Right atrium auricular region (tissue), 2 donors: ENCODE measurements around the gene CBR3. TPM values are rescaled to one million over a fixed set of nuclear protein-coding genes. Genes with fewer than 3 reads are reported as not detected.
"Not testable (repeated sequence)": the region's sequence is repeated elsewhere in the genome, so short reads cannot be mapped to it uniquely, and the experiment has no call there.

ENCODE experiments used
- DNase-seq: peaks from one replicate; pipeline ENCODE4 v3.0.0-alpha.2; 2019; ENCODE audit warnings: low spot score
- H3K27ac ChIP-seq, 2 donors: fragments of 200-600 bp; sonication (generic); 1 replicate in 1 of 2; 2 replicates in 1 of 2; pipeline ENCODE4 v1.5.1; 2016 to 2019
- H3K27me3 ChIP-seq, 2 donors: fragments of 200-600 bp; sonication (generic); one replicate each; pipeline versions ENCODE4 v1.5.1 to v1.6.0; 2017 to 2019
- H3K36me3 ChIP-seq: fragments of 200-600 bp; sonication (generic); one replicate; pipeline ENCODE4 v1.5.1; 2016
- H3K4me1 ChIP-seq, 2 donors: fragments of 200-600 bp; sonication (generic); one replicate each; pipeline versions ENCODE4 v1.5.1 to v1.6.0; 2017 to 2019
- H3K4me3 ChIP-seq, 2 donors: fragments of 200-600 bp; sonication (generic); 1 replicate in 1 of 2; 2 replicates in 1 of 2; pipeline ENCODE4 v1.5.1; 2017 to 2019; ENCODE audit warnings: mild to moderate bottlenecking in 1 of 2, moderate library complexity in 1 of 2
- H3K9me3 ChIP-seq, 2 donors: fragments of 200-600 bp; sonication (generic); one replicate each; pipeline ENCODE4 v1.5.1; 2019
- total RNA-seq, 2 donors: library from RNA; depleted of rRNA; stranded (reverse); fragments of >200 nt; gene quantifications; one replicate each; pipeline ENCODE4 v1.1.0, GENCODE V29; 2016
- TF ChIP-seq, protein P1 (sequence below), 2 donors: fragments of 200-600 bp; sonication (generic); IDR thresholded peaks; one replicate each; pipeline ENCODE4 v1.5.1; 2019; ENCODE audit warnings: antibody characterized with exemption in 2 of 2

Gene CBR3
- total RNA-seq, 2 donors from 2014 or later: 1.8 to 8.2 TPM

- H3K4me3 ChIP-seq: no peak overlapping the region
- H3K4me1 ChIP-seq: no peaks in the 10 kb centered on the region
- H3K27me3 ChIP-seq: no peaks in the 10 kb centered on the region
- DNase-seq: no peak
- H3K9me3 ChIP-seq: peaks cover 0 to 5% of the 10 kb centered on the region in 2 donors
- no peaks in the 10 kb centered on the region for H3K36me3 ChIP-seq
- TF ChIP-seq, protein P1, sequence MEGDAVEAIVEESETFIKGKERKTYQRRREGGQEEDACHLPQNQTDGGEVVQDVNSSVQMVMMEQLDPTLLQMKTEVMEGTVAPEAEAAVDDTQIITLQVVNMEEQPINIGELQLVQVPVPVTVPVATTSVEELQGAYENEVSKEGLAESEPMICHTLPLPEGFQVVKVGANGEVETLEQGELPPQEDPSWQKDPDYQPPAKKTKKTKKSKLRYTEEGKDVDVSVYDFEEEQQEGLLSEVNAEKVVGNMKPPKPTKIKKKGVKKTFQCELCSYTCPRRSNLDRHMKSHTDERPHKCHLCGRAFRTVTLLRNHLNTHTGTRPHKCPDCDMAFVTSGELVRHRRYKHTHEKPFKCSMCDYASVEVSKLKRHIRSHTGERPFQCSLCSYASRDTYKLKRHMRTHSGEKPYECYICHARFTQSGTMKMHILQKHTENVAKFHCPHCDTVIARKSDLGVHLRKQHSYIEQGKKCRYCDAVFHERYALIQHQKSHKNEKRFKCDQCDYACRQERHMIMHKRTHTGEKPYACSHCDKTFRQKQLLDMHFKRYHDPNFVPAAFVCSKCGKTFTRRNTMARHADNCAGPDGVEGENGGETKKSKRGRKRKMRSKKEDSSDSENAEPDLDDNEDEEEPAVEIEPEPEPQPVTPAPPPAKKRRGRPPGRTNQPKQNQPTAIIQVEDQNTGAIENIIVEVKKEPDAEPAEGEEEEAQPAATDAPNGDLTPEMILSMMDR (IDR thresholded peaks at IDR 0.05): no peak
- H3K27ac ChIP-seq: no peak overlapping the region
Observed at GRCh38 chr21:36096398-36097290, 38.2 kb upstream of the CBR3 start.

GRCh38 chr21:36097427-36098181, 37.3 kb upstream of the CBR3 start:
- H3K36me3 ChIP-seq: no peaks in the 10 kb centered on the region
- no peak for DNase-seq

DNA sequence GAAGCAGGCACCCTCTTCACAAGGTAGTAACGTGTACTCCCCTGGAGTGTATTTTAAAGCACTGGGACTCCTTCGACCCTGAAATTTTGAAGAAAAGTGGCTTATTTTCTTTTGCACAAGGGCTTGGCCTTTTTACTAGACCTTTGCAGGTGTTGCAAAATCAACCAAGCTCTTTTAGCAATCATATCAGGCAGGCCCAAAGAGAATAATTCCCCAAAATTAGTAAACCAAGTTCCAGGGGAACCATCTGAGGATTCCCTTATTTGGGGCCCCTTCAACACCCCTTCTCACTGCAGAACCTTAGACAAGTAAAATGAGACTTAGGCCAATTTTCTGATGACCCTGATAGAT, 36.7 kb upstream of the CBR3 start:
- H3K4me3 ChIP-seq: no peak overlapping the region
- peaks cover 0 to 5% of the 10 kb centered on the region in 2 donors for H3K9me3 ChIP-seq
- H3K27ac ChIP-seq: no peak overlapping the region
- H3K36me3 ChIP-seq: no peaks in the 10 kb centered on the region
- TF ChIP-seq, protein P1 (IDR thresholded peaks at IDR 0.05): no peak
- H3K27me3 ChIP-seq: no peaks in the 10 kb centered on the region
- no peaks in the 10 kb centered on the region for H3K4me1 ChIP-seq
- no peak for DNase-seq

More at GRCh38 chr21:36097427-36098181, 37.3 kb upstream of the CBR3 start:
- H3K4me1 ChIP-seq: no peaks in the 10 kb centered on the region
- no peaks in the 10 kb centered on the region for H3K27me3 ChIP-seq
- no peak overlapping the region for H3K27ac ChIP-seq
- H3K4me3 ChIP-seq: no peak overlapping the region
- peaks cover 0 to 5% of the 10 kb centered on the region in 2 donors for H3K9me3 ChIP-seq
- TF ChIP-seq, protein P1 (IDR thresholded peaks at IDR 0.05): no peak

DNA sequence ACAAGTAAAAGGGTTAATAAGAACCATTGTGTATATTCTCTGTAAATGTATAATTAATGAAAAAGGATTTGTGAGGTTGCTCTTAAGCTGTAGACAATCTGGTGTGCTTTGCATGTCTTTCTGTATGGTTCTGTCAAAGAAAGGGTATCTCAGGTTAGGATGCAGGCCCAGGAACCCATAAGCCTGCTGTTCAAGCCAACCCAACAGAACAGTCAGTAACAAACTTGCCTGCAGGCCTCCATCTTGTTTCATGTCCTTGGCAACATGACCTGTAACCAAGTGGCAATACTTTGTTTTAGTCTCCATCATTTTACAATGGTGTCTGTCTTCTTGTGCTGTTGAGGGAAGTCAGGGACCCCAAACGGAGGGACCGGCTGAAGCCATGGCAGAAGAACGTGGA, 35.9 kb upstream of the CBR3 start:
- no peak for DNase-seq
- no peaks in the 10 kb centered on the region for H3K36me3 ChIP-seq
- no peak overlapping the region for H3K27ac ChIP-seq
- TF ChIP-seq, protein P1 (IDR thresholded peaks at IDR 0.05): no peak
- no peak overlapping the region for H3K4me3 ChIP-seq
- no peaks in the 10 kb centered on the region for H3K4me1 ChIP-seq
- no peaks in the 10 kb centered on the region for H3K9me3 ChIP-seq
- H3K27me3 ChIP-seq: no peaks in the 10 kb centered on the region

GRCh38 chr21:36099695-36100211, 35.1 kb upstream of the CBR3 start:
- not testable (repeated sequence) for H3K4me1 ChIP-seq, H3K27me3 ChIP-seq, DNase-seq

More at GRCh38 chr21:36099695-36100211, 35.1 kb upstream of the CBR3 start:
- H3K27ac ChIP-seq, H3K4me3 ChIP-seq, H3K36me3 ChIP-seq, H3K9me3 ChIP-seq: not testable (repeated sequence)
